Activated T-cell treated with anti-CD3 and anti-CD28 coated beads, Interleukin-2, amount 50 U/mL, for 4 hours (primary cell): ENCODE measurements around the gene SYS1. TPM values are rescaled to one million over a fixed set of nuclear protein-coding genes. Genes with fewer than 3 reads are reported as not detected.
"Not testable (repeated sequence)": the region's sequence is repeated elsewhere in the genome, so short reads cannot be mapped to it uniquely, and the experiment has no call there.

Source experiments
- ATAC-seq, 2 donors: fragments of 200-7000 bp; cut with Tn5 transposase; one replicate each; pipeline ENCODE4 v1.10.0; 2021
- DNase-seq: peaks from one replicate; pipeline ENCODE4 v3.0.0-alpha.2; 2020
- H3K27me3 Mint-ChIP-seq: one replicate; pipeline ENCODE4 v1.8.0; 2021; ENCODE audit warnings: low read depth, mixed read lengths
- H3K36me3 Mint-ChIP-seq: one replicate; pipeline ENCODE4 v1.8.0; 2022; ENCODE audit warnings: mixed read lengths; ENCODE audit not compliant: insufficient read depth
- H3K4me1 Mint-ChIP-seq: one replicate; pipeline ENCODE4 v1.8.0; 2021; ENCODE audit warnings: low read depth, mixed read lengths
- H3K4me3 Mint-ChIP-seq: one replicate; pipeline ENCODE4 v1.8.0; 2021; ENCODE audit warnings: mild to moderate bottlenecking, moderate library complexity, mixed read lengths
- H3K9me3 Mint-ChIP-seq: one replicate; pipeline ENCODE4 v1.8.0; 2021; ENCODE audit warnings: mixed read lengths
- total RNA-seq, 3 donors: library from RNA; stranded (reverse); gene quantifications; one replicate each; pipeline ENCODE4 v1.2.1, GENCODE V29; 2021

SYS1 gene
- total RNA-seq, 3 donors from 2014 or later: 36.4 to 37.4 (median 36.6) TPM

GRCh38 chr20:45344168-45344860 lies 18.6 kb upstream of the SYS1 start:
- no peak for ATAC-seq

DNA sequence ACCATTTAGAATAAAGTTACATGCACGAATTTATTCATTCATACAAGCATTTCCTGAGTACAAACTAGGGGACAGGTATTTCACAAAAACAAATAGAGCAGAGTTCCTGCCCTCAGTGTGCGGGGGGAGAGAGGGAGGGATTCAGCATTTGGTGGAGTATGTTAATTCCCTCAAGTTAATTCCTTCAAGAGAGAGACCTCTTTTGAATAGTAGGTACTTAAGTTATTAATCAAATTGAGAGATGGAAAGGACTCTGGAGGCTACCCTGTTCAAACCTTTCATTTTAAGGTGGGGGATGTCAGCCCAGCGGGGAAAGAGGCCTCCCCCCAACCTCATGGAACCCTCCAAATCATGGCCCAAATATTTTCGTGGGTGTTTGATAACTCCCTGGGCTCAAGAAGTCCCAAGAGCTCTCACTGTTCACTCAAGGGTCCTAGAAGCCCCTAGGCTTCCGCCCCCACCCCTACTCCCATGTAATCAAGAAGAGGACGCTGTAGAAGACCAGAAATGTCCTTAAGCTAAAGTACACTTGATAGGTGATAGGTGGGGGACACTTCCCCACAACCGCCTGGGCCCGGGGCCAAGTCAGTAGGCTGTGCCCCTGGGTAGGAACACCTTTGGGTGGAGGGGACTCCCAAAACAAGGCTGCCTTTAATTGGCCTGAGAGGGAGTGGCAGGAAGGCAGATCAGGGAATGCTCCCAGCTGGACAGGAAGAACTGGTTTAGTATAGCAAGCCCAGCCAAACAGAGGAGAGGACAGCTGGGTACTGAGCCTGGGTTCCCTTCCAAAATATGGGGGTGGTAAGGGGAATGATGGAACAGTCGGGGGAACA lies 17.6 kb upstream of the SYS1 start:
- no peak for DNase-seq
- H3K4me1 Mint-ChIP-seq: peaks cover 25% of the 10 kb centered on the region
- peaks cover 10% of the 10 kb centered on the region for H3K27me3 Mint-ChIP-seq
- ATAC-seq: no peak
- no peaks in the 10 kb centered on the region for H3K9me3 Mint-ChIP-seq
- peaks cover 7% of the 10 kb centered on the region for H3K36me3 Mint-ChIP-seq
- H3K4me3 Mint-ChIP-seq: peak overlapping the region; percentile 60

More at GRCh38 chr20:45344168-45344860, 18.6 kb upstream of the SYS1 start:
- no peaks in the 10 kb centered on the region for H3K9me3 Mint-ChIP-seq
- H3K4me1 Mint-ChIP-seq: peaks cover 25% of the 10 kb centered on the region
- peaks cover 10% of the 10 kb centered on the region for H3K27me3 Mint-ChIP-seq
- DNase-seq: peak; percentile 6
- H3K36me3 Mint-ChIP-seq: peaks cover 8% of the 10 kb centered on the region
- peak overlapping the region; percentile 37 for H3K4me3 Mint-ChIP-seq

DNA sequence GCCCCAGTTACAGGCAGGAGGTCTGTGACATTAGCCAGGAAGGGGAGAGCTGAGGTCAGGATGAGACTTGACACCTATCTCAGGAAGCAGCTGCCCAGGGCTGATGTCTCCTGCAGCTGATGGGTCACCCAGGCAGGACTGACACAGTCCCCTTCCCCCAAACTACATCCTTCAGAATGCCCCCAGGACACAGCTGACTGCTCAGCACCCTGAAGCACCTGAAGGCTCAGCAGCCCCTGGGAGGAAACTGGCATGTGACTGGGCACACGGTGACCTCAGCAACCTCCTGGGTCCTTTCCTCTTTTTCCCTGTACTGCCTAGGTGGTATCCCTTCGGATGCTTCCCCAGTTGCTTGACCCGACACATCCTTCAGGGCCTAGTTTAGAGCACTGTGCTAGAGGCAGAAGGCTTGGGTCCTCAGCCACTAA lies 16.7 kb upstream of the SYS1 start:
- H3K36me3 Mint-ChIP-seq: no peaks in the 10 kb centered on the region
- H3K27me3 Mint-ChIP-seq: peaks cover 10% of the 10 kb centered on the region
- H3K9me3 Mint-ChIP-seq: no peaks in the 10 kb centered on the region
- DNase-seq: no peak
- ATAC-seq: no peak
- H3K4me3 Mint-ChIP-seq: peak overlapping the region; percentile 84
- H3K4me1 Mint-ChIP-seq: peaks cover 25% of the 10 kb centered on the region

DNA sequence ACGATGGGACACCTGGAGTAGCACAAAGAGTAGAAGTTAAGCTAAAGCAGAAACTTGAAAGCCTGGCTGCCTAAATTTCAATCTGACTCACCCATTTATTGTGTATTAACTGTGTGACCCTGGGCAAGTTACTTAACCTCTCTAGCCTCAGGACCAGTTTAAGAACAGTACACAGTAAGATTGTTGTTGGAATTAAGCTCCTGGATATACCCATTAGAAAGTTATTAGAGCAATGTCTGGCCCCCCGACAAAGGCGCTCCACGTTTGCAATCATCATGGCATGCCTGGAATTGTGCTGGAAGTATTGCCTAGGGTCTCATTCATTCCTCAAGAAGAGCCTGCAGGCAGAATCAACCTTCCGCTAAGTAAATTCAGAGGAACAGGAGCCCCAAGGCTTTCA lies 16.1 kb upstream of the SYS1 start:
- Mint-ChIP-seq H3K9me3 (no peaks in the 10 kb centered on the region), H3K27me3 (peaks cover 10% of the 10 kb centered on the region), H3K4me1 (peaks cover 25% of the 10 kb centered on the region), H3K36me3 (no peaks in the 10 kb centered on the region), H3K4me3 (peak overlapping the region; percentile 84)
- ATAC-seq (no peak), DNase-seq (no peak)

DNA sequence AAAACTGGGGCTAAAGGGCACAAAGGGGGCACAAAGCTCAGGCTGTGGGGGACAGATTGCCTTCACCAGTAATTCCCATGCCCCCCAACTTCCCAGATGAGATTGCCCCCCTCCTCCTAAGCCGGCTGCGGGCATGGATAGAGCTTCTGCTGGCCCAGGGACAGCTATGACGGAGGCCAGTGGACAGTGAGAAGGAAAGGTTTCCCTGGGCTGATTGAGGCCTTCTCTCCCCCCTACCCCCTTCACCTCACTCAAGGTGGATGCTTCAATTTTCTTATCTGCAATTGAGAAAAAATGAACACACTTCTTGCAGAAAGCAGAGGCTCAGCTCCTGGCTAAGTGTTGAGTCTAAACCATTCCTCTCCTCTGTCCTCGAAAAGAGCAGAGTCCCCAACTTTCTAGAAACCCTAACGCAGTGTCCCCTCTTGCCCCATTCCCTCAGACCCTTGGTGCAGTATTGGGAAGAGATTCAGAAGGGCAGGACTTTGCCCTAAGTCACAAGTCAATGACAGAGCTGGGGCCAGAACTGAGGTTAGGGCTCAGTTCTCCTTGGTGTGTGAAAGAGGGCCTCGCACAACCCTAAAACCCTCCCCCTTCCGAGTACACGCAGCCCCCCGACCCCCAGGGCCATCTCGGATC lies 15.5 kb upstream of the SYS1 start:
- peaks cover 10% of the 10 kb centered on the region for H3K27me3 Mint-ChIP-seq
- no peak for DNase-seq
- peaks cover 25% of the 10 kb centered on the region for H3K4me1 Mint-ChIP-seq
- H3K4me3 Mint-ChIP-seq: peak overlapping the region; percentile 84
- ATAC-seq: no peak
- no peaks in the 10 kb centered on the region for H3K9me3 Mint-ChIP-seq
- no peaks in the 10 kb centered on the region for H3K36me3 Mint-ChIP-seq

DNA sequence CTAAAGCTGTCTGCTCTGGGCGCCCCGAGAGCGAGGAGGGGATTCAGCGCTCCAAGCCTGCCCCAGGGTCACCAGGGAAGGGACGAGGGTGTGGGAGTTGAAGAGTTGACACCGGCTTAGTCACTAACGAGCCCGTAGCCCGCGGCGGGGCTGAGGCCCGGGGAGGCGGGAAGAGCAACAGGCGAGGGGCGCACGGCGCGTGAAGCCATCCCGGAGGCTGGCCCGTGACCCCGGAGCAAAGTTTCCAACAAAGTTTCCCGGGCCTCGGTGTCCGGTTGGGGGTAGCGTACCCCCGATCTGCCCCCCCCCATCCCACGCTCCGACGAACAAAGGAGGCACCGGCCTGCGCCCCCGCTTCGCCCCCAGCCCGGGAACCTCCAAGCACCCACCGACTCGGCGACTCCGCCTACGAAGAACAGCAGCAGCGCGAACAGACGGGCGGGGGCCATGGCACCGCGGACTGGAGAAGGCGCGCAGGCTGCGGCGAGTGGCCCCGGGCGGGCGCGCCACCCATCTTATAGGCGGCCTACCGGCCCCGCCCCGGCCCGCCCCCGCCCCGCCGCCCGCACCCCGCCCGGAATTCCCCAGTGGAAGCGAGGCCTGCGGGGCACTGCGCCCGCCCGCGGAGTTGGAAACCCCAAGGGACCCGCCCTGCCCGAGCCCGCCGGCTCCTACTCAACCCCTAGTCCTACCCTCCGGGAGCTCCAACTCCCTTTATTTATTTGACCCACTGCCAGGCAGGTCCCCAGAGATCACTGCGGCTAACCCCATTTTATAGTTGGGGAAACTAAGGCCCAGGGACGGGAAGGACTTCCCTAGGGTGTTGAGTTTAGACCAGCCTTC lies 14.8 kb upstream of the SYS1 start, which contains the start of gene SDC4:
Gene SDC4, minus strand, starts transcription at position 489 of the 843 bp plus-strand sequence. Its CDS starts 40 bp downstream, at position 449.
- ATAC-seq: peak; percentile 83 to 88
- Mint-ChIP-seq H3K36me3 (no peaks in the 10 kb centered on the region), H3K9me3 (no peaks in the 10 kb centered on the region), H3K27me3 (peaks cover 8% of the 10 kb centered on the region), H3K4me1 (peaks cover 25% of the 10 kb centered on the region), H3K4me3 (peak within 1 kb of the TSS; percentile 84)
- DNase-seq: peak; percentile 62

DNA sequence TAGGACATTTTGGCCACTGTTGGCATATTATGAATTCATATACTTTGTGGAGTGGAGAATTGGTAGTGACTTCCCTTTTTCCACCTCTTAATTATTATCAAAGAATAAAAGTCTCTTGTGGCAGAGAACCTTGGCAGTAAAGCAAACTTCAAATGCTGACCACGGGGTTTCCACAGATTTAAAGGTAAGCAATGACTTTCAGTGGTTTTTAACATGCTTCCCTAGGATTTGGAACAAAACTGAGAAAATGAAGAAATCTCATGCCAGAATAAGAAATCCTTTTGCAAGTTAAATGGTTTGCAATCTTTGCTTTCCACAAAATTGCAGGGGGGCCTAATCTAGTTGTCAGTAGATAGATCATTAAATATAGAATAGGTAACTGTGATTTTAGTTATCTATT lies 12.7 kb upstream of the SYS1 start:
- H3K27me3 Mint-ChIP-seq: peaks cover 8% of the 10 kb centered on the region
- ATAC-seq (no peak), DNase-seq (no peak)
- peaks cover 36% of the 10 kb centered on the region for H3K4me1 Mint-ChIP-seq
- no peak overlapping the region for H3K4me3 Mint-ChIP-seq
- H3K36me3 Mint-ChIP-seq: no peaks in the 10 kb centered on the region
- H3K9me3 Mint-ChIP-seq: no peaks in the 10 kb centered on the region

- not testable (repeated sequence) for H3K36me3 Mint-ChIP-seq, H3K27me3 Mint-ChIP-seq, ATAC-seq, H3K9me3 Mint-ChIP-seq, DNase-seq, H3K4me3 Mint-ChIP-seq
- H3K4me1 Mint-ChIP-seq: peaks cover 42% of the 10 kb centered on the region
Measured at GRCh38 chr20:45350795-45351194, 12.2 kb upstream of the SYS1 start.

DNA sequence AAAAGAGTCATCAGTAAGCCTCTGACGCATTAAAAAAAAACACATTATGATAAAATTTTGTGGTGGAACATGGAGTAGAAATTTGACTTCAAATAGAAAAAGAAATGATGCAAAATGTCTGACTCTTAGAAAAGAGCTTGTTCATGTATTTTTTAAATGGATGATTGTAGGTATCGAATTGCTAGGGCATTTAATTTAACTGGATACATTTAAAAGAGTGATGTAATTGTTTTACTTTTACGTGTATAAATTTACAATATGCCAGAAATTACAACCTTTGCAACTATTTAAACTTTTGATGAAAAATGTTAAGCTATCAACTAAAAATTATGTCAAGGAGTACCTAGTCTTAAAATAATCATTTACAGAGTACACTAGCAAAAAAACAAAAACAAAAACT lies 10.2 kb upstream of the SYS1 start:
- H3K27me3 Mint-ChIP-seq: no peaks in the 10 kb centered on the region
- no peak for DNase-seq
- H3K9me3 Mint-ChIP-seq: no peaks in the 10 kb centered on the region
- no peaks in the 10 kb centered on the region for H3K36me3 Mint-ChIP-seq
- no peak overlapping the region for H3K4me3 Mint-ChIP-seq
- peaks cover 37% of the 10 kb centered on the region for H3K4me1 Mint-ChIP-seq
- ATAC-seq: no peak

DNA sequence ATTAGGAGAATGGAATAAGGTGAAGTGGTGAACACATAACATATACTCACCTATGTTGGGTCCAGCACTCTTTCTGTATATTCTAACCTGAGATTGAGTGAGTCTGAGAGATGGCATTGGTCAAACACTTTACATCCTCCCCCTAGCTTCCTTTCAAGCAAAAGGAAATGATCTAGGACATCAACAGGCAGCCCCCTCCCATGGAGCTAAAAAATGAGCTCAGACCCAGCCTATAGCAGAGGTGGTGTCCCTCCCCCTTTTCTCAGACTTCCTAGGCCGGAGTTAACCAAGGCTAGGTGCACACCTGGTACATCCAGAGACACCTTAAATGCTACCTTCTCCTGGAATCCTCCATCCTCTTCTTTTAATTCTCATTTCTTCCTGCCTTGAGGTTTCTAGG lies 9.2 kb upstream of the SYS1 start:
- Mint-ChIP-seq H3K9me3 (no peaks in the 10 kb centered on the region), H3K27me3 (no peaks in the 10 kb centered on the region), H3K4me3 (no peak overlapping the region), H3K4me1 (peaks cover 37% of the 10 kb centered on the region), H3K36me3 (no peaks in the 10 kb centered on the region)
- ATAC-seq (no peak), DNase-seq (no peak)

DNA sequence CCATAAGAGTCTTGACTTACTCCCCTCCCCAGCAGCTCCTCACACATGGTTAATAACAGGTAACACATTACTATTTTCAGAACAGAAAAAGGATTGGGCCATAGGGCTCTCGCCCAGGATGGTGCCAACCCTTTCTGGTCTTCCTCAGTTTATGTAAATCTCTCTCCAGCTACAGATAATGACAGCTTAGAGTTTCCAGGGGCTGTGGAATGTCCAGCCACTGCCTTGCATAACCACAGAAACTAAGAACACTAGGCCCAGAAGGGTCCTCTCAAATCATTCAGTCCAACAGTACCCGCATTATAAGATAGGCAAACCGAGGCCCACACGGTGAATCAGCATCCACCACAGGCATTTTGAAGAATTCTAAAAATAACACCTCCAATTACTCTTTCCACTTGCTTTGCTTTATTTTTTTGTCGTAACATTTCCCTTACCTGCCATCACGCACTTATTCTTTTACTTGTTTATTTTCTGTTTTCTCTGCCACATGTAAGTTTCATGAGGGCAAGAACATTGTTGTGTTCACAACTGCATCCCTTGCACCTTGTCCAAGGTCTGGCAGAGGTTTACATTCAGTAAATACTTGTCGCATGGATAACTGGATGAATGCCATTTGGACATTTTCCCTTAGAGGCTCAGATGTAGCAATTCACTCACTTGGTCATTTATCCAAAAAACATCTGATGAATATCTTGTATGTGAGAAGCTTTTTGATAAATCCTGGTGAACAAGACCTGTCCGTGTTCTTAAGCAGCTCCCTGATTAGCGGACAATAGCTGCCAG lies 8.3 kb upstream of the SYS1 start:
- peak overlapping the region; percentile 55 for H3K4me3 Mint-ChIP-seq
- peaks cover 37% of the 10 kb centered on the region for H3K4me1 Mint-ChIP-seq
- H3K27me3 Mint-ChIP-seq: no peaks in the 10 kb centered on the region
- DNase-seq (no peak), ATAC-seq (peak; percentile 59 to 66)
- H3K36me3 Mint-ChIP-seq: no peaks in the 10 kb centered on the region
- H3K9me3 Mint-ChIP-seq: no peaks in the 10 kb centered on the region

DNA sequence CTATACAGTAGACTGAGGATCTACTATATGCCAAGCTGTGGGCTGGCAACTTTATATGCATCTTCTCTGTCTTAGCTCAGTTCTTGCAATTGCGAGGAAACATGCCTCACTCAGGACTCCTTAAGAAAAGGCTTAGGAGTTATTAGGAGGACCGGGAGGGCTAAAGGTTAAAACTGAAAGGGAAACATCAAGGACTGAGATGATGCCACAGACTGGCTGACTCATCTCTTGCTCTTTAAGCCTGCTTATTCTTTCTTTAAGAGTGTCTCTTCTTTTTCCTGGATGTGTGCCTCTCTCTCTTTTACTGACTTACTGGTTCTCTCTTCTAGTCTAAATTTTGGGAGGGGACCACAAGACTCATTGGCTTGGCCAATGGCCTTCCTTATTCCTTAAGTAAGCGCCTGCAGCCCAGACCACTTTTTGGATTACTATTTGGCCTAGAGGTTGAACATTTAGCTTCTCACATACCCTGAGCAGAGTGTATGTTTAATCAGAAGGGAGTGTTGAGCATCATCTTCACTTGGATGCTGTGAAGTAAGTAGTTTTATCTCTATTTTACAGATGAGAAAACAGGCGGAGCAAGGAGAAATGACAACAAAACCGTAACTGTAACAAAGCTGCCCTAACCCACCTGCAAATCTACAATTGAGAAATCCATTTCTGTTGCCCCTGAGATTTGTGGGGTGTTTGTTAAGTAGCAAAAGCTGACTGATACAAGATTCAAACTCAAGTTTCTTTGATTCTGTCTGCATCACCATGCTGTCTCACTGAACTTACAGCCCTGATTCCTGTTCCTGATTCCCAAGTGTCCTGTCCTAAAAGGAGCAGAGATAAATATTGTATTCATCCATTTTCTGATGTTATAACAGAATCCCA lies 7.5 kb upstream of the SYS1 start:
- no peaks in the 10 kb centered on the region for H3K36me3 Mint-ChIP-seq
- H3K9me3 Mint-ChIP-seq: no peaks in the 10 kb centered on the region
- H3K27me3 Mint-ChIP-seq: no peaks in the 10 kb centered on the region
- peaks cover 37% of the 10 kb centered on the region for H3K4me1 Mint-ChIP-seq
- ATAC-seq (peak; percentile 78 to 85), DNase-seq (no peak)
- H3K4me3 Mint-ChIP-seq: peak overlapping the region; percentile 55
